ENCODE measurements around the gene SLC13A2. TPM values are rescaled to one million over a fixed set of nuclear protein-coding genes. Genes with fewer than 3 reads are reported as not detected.

The SLC13A2 gene
- total and polyA plus RNA-seq, 2 donors (not counting 3 experiments of a cell fraction or from before 2014, with no cell fraction given): not detected

DNA sequence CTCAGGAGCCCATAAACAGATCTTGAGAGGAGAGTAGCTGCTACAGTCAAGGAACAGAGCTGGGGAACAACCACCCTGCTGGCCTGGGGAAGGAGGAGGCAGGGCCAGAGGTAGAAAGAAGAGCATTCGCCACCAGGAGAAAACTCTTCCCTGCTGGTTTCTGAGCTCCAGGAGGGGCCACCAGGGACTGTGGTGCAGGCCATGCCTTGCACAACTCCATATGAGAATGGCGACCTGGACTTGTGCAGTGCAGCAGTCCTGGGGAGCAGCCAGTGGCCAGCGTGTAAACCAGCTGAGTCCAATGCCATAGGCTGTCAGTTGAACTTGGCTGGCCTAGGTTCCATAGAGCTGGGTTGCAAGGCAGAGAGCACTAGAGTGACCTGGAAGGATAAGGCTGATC is 11.6 kb downstream of the SLC13A2 start:
- H3K9me3 ChIP-seq (replicated peaks; ENCODE audit: control insufficient read depth, insufficient read depth, low read length): no peaks in the 10 kb centered on the region
- no peaks in the 10 kb centered on the region for H3K79me2 ChIP-seq (ENCODE audit: control insufficient read depth, insufficient read depth, low read length)
- POLR2A ChIA-PET: no interaction called here
- H3K4me3 ChIP-seq (replicated peaks in 1 of 3; ENCODE audit: insufficient read depth in 1 of 3, low read depth in 1 of 3, low read length in 3 of 3): no peak overlapping the region
- no peak overlapping the region for H2AFZ ChIP-seq (ENCODE audit: low read depth, low read length)
- H3K27me3 ChIP-seq (ENCODE audit: control insufficient read depth in 2 of 2, insufficient read depth in 2 of 2, low read length in 2 of 2): peaks cover 0 to 20% of the 10 kb centered on the region in 2 experiments
- intact Hi-C loops (cut with micrococcal nuclease): no loop called here
- H3K9ac ChIP-seq (replicated peaks; ENCODE audit: extremely low read depth, insufficient read depth, low read length): no peak overlapping the region
- no peaks in the 10 kb centered on the region for H3K9me1 ChIP-seq (replicated peaks; ENCODE audit: control insufficient read depth, extremely low read depth, insufficient read depth, low read length)
- H3K4me1 ChIP-seq (ENCODE audit: control insufficient read depth, extremely low read depth, insufficient read depth, low read length): no peaks in the 10 kb centered on the region
- no peaks in the 10 kb centered on the region for H4K20me1 ChIP-seq (replicated peaks; ENCODE audit: control insufficient read depth, extremely low read depth, insufficient read depth, low read length)
- FAIRE-seq: no peak
- DNase-seq (ENCODE audit: low read depth, low spot score): no peak
- TF ChIP-seq POLR2A (IDR thresholded peaks at IDR 0.05; ENCODE audit: low read depth, low read length) (no peak), GATA2 (IDR thresholded peaks at IDR 0.05; ENCODE audit: insufficient read depth, insufficient read length, low read depth, low read length) (no peak), FOS (IDR thresholded peaks at IDR 0.05; ENCODE audit: borderline replicate concordance, insufficient read depth, low read length) (no peak), JUN (IDR thresholded peaks at IDR 0.05; ENCODE audit: borderline replicate concordance, insufficient read depth, insufficient read length, low read depth) (no peak), EZH2 (IDR thresholded peaks at IDR 0.05; ENCODE audit: borderline replicate concordance, low read depth, low read length, severe bottlenecking) (no peak), POLR2AphosphoS5 (IDR thresholded peaks at IDR 0.05; ENCODE audit: insufficient read depth, low read depth, low read length) (no peak), MYC (IDR thresholded peaks at IDR 0.05; ENCODE audit: low read depth, low read length) (no peak)
- TF ChIP-seq, protein P1, sequence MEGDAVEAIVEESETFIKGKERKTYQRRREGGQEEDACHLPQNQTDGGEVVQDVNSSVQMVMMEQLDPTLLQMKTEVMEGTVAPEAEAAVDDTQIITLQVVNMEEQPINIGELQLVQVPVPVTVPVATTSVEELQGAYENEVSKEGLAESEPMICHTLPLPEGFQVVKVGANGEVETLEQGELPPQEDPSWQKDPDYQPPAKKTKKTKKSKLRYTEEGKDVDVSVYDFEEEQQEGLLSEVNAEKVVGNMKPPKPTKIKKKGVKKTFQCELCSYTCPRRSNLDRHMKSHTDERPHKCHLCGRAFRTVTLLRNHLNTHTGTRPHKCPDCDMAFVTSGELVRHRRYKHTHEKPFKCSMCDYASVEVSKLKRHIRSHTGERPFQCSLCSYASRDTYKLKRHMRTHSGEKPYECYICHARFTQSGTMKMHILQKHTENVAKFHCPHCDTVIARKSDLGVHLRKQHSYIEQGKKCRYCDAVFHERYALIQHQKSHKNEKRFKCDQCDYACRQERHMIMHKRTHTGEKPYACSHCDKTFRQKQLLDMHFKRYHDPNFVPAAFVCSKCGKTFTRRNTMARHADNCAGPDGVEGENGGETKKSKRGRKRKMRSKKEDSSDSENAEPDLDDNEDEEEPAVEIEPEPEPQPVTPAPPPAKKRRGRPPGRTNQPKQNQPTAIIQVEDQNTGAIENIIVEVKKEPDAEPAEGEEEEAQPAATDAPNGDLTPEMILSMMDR (IDR thresholded peaks at IDR 0.05; ENCODE audit: extremely low read depth in 1 of 2, insufficient read depth in 1 of 2, low read depth in 1 of 2, low read length in 2 of 2): no peak
- TF ChIP-seq, protein P2, sequence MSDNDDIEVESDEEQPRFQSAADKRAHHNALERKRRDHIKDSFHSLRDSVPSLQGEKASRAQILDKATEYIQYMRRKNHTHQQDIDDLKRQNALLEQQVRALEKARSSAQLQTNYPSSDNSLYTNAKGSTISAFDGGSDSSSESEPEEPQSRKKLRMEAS (IDR thresholded peaks at IDR 0.05; ENCODE audit: insufficient read depth, insufficient read length): no peak
- BruUV-seq (replicated peaks): no TSS peak
- no peak overlapping the region for H3K27ac ChIP-seq (ENCODE audit: insufficient read depth, low read depth, low read length)
- H3K4me2 ChIP-seq (ENCODE audit: insufficient read depth, low read length): no peak overlapping the region
- CTCF ChIA-PET: interaction anchor here (1.1 to 1.6 kb wide), 2 partner anchors 55 to 128 kb away, joined by 3 read pairs; no protein-coding TSS in a partner anchor
- dilution Hi-C loops (cut with MboI; ENCODE audit: extremely low pct_ligation_motif_present, low sequenced_read_pairs): no loop called here
- H3K36me3 ChIP-seq (ENCODE audit: control insufficient read depth in 2 of 2, extremely low read depth in 1 of 2, insufficient read depth in 2 of 2, low read length in 2 of 2): no peaks in the 10 kb centered on the region
